HEK293T (cell line): Measurements from ENCODE around the gene RNF26.

Experiments
- CTCF ChIA-PET: fragments of 350-600 bp; formaldehyde crosslinking; extraction: SDS; loops from one replicate; lab custom pipeline; 2021; ENCODE audit warnings: antibody characterized with exemption, inconsistent platforms; lab: Yijun Ruan, JAX
- POLR2A ChIA-PET: fragments of 350-600 bp; formaldehyde crosslinking; extraction: SDS; loops from one replicate; lab custom pipeline; 2020; ENCODE audit warnings: antibody characterized with exemption, inconsistent platforms; lab: Yijun Ruan, JAX
- DNase-seq: peaks from one replicate; pipeline ENCODE4 v3.0.0; 2012; ENCODE audit warnings: mixed read lengths; ENCODE audit errors: extremely low spot score
- ARNT ChIP-seq: fragments of 450-650 bp; IDR thresholded peaks from 2 replicates; pipeline ENCODE4 v1.6.1; 2017; ENCODE audit warnings: mild to moderate bottlenecking
- BHLHE40 ChIP-seq: fragments of 450-650 bp; IDR thresholded peaks from 2 replicates; pipeline ENCODE4 v1.6.1; 2016; ENCODE audit warnings: mild to moderate bottlenecking, moderate library complexity, borderline replicate concordance
- CTBP1 ChIP-seq: fragments of 450-650 bp; IDR thresholded peaks from 2 replicates; pipeline ENCODE4 v1.6.1; 2016; ENCODE audit warnings: borderline replicate concordance
- ELF4 ChIP-seq: fragments of 450-650 bp; IDR thresholded peaks from 2 replicates; pipeline ENCODE4 v1.6.1; 2017; ENCODE audit warnings: antibody characterized with exemption
- FOXA1 ChIP-seq: fragments of 450-650 bp; IDR thresholded peaks from 2 replicates; pipeline ENCODE4 v1.6.1; 2016; ENCODE audit warnings: mild to moderate bottlenecking
- FOXK2 ChIP-seq: fragments of 450-650 bp; IDR thresholded peaks from 2 replicates; pipeline ENCODE4 v1.6.1; 2016; ENCODE audit warnings: mild to moderate bottlenecking
- FOXM1 ChIP-seq: fragments of 450-650 bp; IDR thresholded peaks from 2 replicates; pipeline ENCODE4 v1.6.1; 2017; ENCODE audit warnings: mild to moderate bottlenecking, borderline replicate concordance
- HDGF ChIP-seq: fragments of 450-650 bp; IDR thresholded peaks from 2 replicates; pipeline ENCODE4 v1.6.1; 2017; ENCODE audit warnings: antibody characterized with exemption, borderline replicate concordance
- L3MBTL2 ChIP-seq: fragments of 450-650 bp; conservative IDR thresholded peaks from 2 replicates; pipeline ENCODE4 v1.6.1; 2016; ENCODE audit warnings: mild to moderate bottlenecking
- LEF1 ChIP-seq: fragments of 450-650 bp; IDR thresholded peaks from 2 replicates; pipeline ENCODE4 v1.6.1; 2017; ENCODE audit warnings: mild to moderate bottlenecking, borderline replicate concordance
- NFRKB ChIP-seq: fragments of 450-650 bp; IDR thresholded peaks from 2 replicates; pipeline ENCODE4 v1.6.1; 2016; ENCODE audit warnings: mild to moderate bottlenecking, moderate library complexity
- PKNOX1 ChIP-seq: fragments of 450-650 bp; IDR thresholded peaks from 2 replicates; pipeline ENCODE4 v1.6.1; 2016
- SP1 ChIP-seq: fragments of 450-650 bp; IDR thresholded peaks from 2 replicates; pipeline ENCODE4 v1.6.1; 2017
- SUZ12 ChIP-seq: fragments of 450-650 bp; IDR thresholded peaks from 2 replicates; pipeline ENCODE4 v1.6.1; 2016; ENCODE audit warnings: mild to moderate bottlenecking
- TARDBP ChIP-seq: fragments of 450-650 bp; IDR thresholded peaks from 2 replicates; pipeline ENCODE4 v1.6.1; 2016
- ZNF384 ChIP-seq: fragments of 450-650 bp; IDR thresholded peaks from 2 replicates; pipeline ENCODE4 v1.6.1; 2016

The RNF26 gene

GRCh38 chr11:119323532-119324033 is 10.7 kb upstream of the RNF26 start:
- peak; percentile 71 for DNase-seq
- ChIA-PET CTCF (interaction anchor here (0.6 to 4.3 kb wide), 21 partner anchors 9 to 751 kb away, joined by 3 to 57 read pairs (median 3); partner anchors contain the start of genes C1QTNF5, C2CD2L and RNF26), POLR2A (interaction anchor here (1.3 to 2.4 kb wide), 3 partner anchors 10 to 51 kb away, joined by 5 to 16 read pairs (median 6); partner anchors contain the start of gene RNF26)
- TF ChIP-seq SUZ12 (no peak), CTBP1 (0 out of 2 replicates have a peak, but pooled peaks have one; percentile 24), FOXM1 (peak; percentile 67; the same call in 1 of the 2 replicates)

- DNase-seq, result no peak
- no peak for TF ChIP-seq TARDBP
- CTCF ChIA-PET, result interaction anchor here (0.6 to 4.3 kb wide), 17 partner anchors 8 to 751 kb away, joined by 3 to 57 read pairs (median 3); partner anchors contain the start of genes C1QTNF5, C2CD2L and RNF26
- POLR2A ChIA-PET, result interaction anchor here (0.8 to 2.4 kb wide), 4 partner anchors 10 to 50 kb away, joined by 3 to 16 read pairs (median 6); partner anchors contain the start of gene RNF26
These were observed 10.1 kb upstream of the RNF26 start for GRCh38 chr11:119324189-119324588.

GRCh38 chr11:119329320-119329719 is 5.0 kb upstream of the RNF26 start:
- POLR2A ChIA-PET, result interaction anchor here (1.1 kb wide), 1 partner anchor 9 kb away, joined by 4 read pairs; no protein-coding TSS in a partner anchor
- CTCF ChIA-PET, result no interaction called here
- TF ChIP-seq BHLHE40 (no peak), SP1 (no peak), PKNOX1 (no peak), FOXA1 (no peak), ELF4 (no peak), TARDBP (no peak), LEF1 (no peak), FOXK2 (no peak), FOXM1 (no peak), ARNT (no peak), HDGF (no peak), L3MBTL2 (no peak)
- no peak for DNase-seq

- ChIA-PET CTCF (no interaction called here), POLR2A (no interaction called here)
- no peak for DNase-seq
- no peak for TF ChIP-seq L3MBTL2
- no peak for TF ChIP-seq ARNT
- TF ChIP-seq FOXM1, result no peak
- no peak for TF ChIP-seq ZNF384
- no peak for TF ChIP-seq BHLHE40
- no peak for TF ChIP-seq HDGF
- no peak for TF ChIP-seq ELF4
- no peak for TF ChIP-seq TARDBP
- no peak for TF ChIP-seq FOXA1
- no peak for TF ChIP-seq SP1
These were observed 4.1 kb upstream of the RNF26 start for GRCh38 chr11:119330237-119330636.

- TF ChIP-seq SUZ12 (no peak), ZNF384 (no peak), PKNOX1 (no peak), BHLHE40 (no peak), LEF1 (no peak), L3MBTL2 (no peak), NFRKB (no peak), SP1 (no peak), FOXA1 (no peak), FOXK2 (no peak), ELF4 (no peak), HDGF (no peak), FOXM1 (no peak), ARNT (no peak), CTBP1 (no peak), TARDBP (no peak)
- ChIA-PET POLR2A (no interaction called here), CTCF (interaction anchor here (1.1 to 1.6 kb wide), 3 partner anchors 8 to 10 kb away, joined by 3 to 10 read pairs (median 4); no protein-coding TSS in a partner anchor)
- no peak for DNase-seq
These were observed 2.1 kb upstream of the RNF26 start for GRCh38 chr11:119332111-119332765.

GRCh38 chr11:119335091-119335654 is 846 bp downstream of the RNF26 start:
- ChIA-PET CTCF (interaction anchor here (0.8 kb wide), 1 partner anchor 13 kb away, joined by 3 read pairs; no protein-coding TSS in a partner anchor), POLR2A (interaction anchor here (1.5 kb wide), 1 partner anchor 23 kb away, joined by 5 read pairs; no protein-coding TSS in a partner anchor)
- TF ChIP-seq ZNF384 (no peak), ARNT (no peak), PKNOX1 (no peak), CTBP1 (no peak), FOXK2 (no peak), SUZ12 (no peak), TARDBP (no peak), NFRKB (no peak), FOXA1 (no peak), LEF1 (no peak), FOXM1 (no peak), SP1 (no peak), BHLHE40 (no peak), L3MBTL2 (no peak), ELF4 (no peak)
- no peak for DNase-seq
